ENCODE results near the gene RCBTB2. TPM values are rescaled to one million over a fixed set of nuclear protein-coding genes. Genes with fewer than 3 reads are reported as not detected.
"Not testable (repeated sequence)": the region's sequence is repeated elsewhere in the genome, so short reads cannot be mapped to it uniquely, and the experiment has no call there.

The RCBTB2 gene
- total RNA-seq, 1 donor from 2014 or later: 21.6 TPM

- no peak for DNase-seq (ENCODE audit: low spot score in 2 of 2, unreplicated experiment in 2 of 2)
- TF ChIP-seq, protein P1, sequence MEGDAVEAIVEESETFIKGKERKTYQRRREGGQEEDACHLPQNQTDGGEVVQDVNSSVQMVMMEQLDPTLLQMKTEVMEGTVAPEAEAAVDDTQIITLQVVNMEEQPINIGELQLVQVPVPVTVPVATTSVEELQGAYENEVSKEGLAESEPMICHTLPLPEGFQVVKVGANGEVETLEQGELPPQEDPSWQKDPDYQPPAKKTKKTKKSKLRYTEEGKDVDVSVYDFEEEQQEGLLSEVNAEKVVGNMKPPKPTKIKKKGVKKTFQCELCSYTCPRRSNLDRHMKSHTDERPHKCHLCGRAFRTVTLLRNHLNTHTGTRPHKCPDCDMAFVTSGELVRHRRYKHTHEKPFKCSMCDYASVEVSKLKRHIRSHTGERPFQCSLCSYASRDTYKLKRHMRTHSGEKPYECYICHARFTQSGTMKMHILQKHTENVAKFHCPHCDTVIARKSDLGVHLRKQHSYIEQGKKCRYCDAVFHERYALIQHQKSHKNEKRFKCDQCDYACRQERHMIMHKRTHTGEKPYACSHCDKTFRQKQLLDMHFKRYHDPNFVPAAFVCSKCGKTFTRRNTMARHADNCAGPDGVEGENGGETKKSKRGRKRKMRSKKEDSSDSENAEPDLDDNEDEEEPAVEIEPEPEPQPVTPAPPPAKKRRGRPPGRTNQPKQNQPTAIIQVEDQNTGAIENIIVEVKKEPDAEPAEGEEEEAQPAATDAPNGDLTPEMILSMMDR (IDR thresholded peaks at IDR 0.05; ENCODE audit: unreplicated experiment): no peak
- H3K36me3 Mint-ChIP-seq: peaks cover 38% of the 10 kb centered on the region
- peaks cover 12% of the 10 kb centered on the region for H3K9me3 Mint-ChIP-seq
- no peak overlapping the region for H3K4me3 Mint-ChIP-seq
- no peak overlapping the region for H3K27ac Mint-ChIP-seq
- no peaks in the 10 kb centered on the region for H3K27me3 Mint-ChIP-seq (ENCODE audit: low read depth)
- H3K4me1 Mint-ChIP-seq: peaks cover 6% of the 10 kb centered on the region
Observed at GRCh38 chr13:48456546-48456945, 76.3 kb downstream of the RCBTB2 start.

GRCh38 chr13:48451196-48451595, 81.7 kb downstream of the RCBTB2 start:
- peaks cover 18% of the 10 kb centered on the region for H3K9me3 Mint-ChIP-seq
- not testable (repeated sequence) for H3K4me3 Mint-ChIP-seq; DNase-seq (ENCODE audit: low spot score in 2 of 2, unreplicated experiment in 2 of 2); H3K27me3 Mint-ChIP-seq (ENCODE audit: low read depth); H3K27ac Mint-ChIP-seq; H3K4me1 Mint-ChIP-seq
- H3K36me3 Mint-ChIP-seq: peaks cover 20% of the 10 kb centered on the region

- no peaks in the 10 kb centered on the region for H3K27me3 Mint-ChIP-seq (ENCODE audit: low read depth)
- TF ChIP-seq, protein P1 (IDR thresholded peaks at IDR 0.05; ENCODE audit: unreplicated experiment): no peak
- peaks cover 6% of the 10 kb centered on the region for H3K4me1 Mint-ChIP-seq
- DNase-seq (ENCODE audit: low spot score in 2 of 2, unreplicated experiment in 2 of 2): no peak
- peaks cover 17% of the 10 kb centered on the region for H3K36me3 Mint-ChIP-seq
- no peak overlapping the region for H3K27ac Mint-ChIP-seq
- H3K4me3 Mint-ChIP-seq: no peak overlapping the region
- H3K9me3 Mint-ChIP-seq: peaks cover 18% of the 10 kb centered on the region
Observed at GRCh38 chr13:48449656-48450055, 83.2 kb downstream of the RCBTB2 start.

- peaks cover 17% of the 10 kb centered on the region for H3K36me3 Mint-ChIP-seq
- TF ChIP-seq, protein P1 (IDR thresholded peaks at IDR 0.05; ENCODE audit: unreplicated experiment): no peak
- no peaks in the 10 kb centered on the region for H3K27me3 Mint-ChIP-seq (ENCODE audit: low read depth)
- DNase-seq (ENCODE audit: low spot score in 2 of 2, unreplicated experiment in 2 of 2): no peak
- peaks cover 6% of the 10 kb centered on the region for H3K4me1 Mint-ChIP-seq
- no peak overlapping the region for H3K4me3 Mint-ChIP-seq
- H3K27ac Mint-ChIP-seq: no peak overlapping the region
- peaks cover 18% of the 10 kb centered on the region for H3K9me3 Mint-ChIP-seq
Observed at GRCh38 chr13:48448959-48449614, 83.8 kb downstream of the RCBTB2 start.

GRCh38 chr13:48448285-48448958, 84.5 kb downstream of the RCBTB2 start:
- Mint-ChIP-seq H3K9me3 (peaks cover 18% of the 10 kb centered on the region), H3K4me3 (no peak overlapping the region), H3K36me3 (peaks cover 17% of the 10 kb centered on the region), H3K27me3 (ENCODE audit: low read depth) (no peaks in the 10 kb centered on the region), H3K4me1 (peaks cover 3% of the 10 kb centered on the region), H3K27ac (no peak overlapping the region)
- TF ChIP-seq, protein P1 (IDR thresholded peaks at IDR 0.05; ENCODE audit: unreplicated experiment): no peak
- DNase-seq (ENCODE audit: low spot score in 2 of 2, unreplicated experiment in 2 of 2): no peak

GRCh38 chr13:48446464-48446863, 86.4 kb downstream of the RCBTB2 start:
- H3K9me3 Mint-ChIP-seq: peaks cover 11% of the 10 kb centered on the region
- H3K4me3 Mint-ChIP-seq: no peak overlapping the region
- no peak overlapping the region for H3K27ac Mint-ChIP-seq
- TF ChIP-seq, protein P1 (IDR thresholded peaks at IDR 0.05; ENCODE audit: unreplicated experiment): no peak
- H3K4me1 Mint-ChIP-seq: no peaks in the 10 kb centered on the region
- H3K27me3 Mint-ChIP-seq (ENCODE audit: low read depth): no peaks in the 10 kb centered on the region
- no peak for DNase-seq (ENCODE audit: low spot score in 2 of 2, unreplicated experiment in 2 of 2)
- H3K36me3 Mint-ChIP-seq: peaks cover 11% of the 10 kb centered on the region

All from mesothelial cell of epicardium (in vitro differentiated cells).